Astrocyte (in vitro differentiated cells and primary cell): ENCODE results near the gene FGF2. TPM values are rescaled to one million over a fixed set of nuclear protein-coding genes. Genes with fewer than 3 reads are reported as not detected.
A peak's percentile ranks its signal among the peaks of the same experiment; 100 is the strongest.

ENCODE experiments used
- DNase-seq: peaks from one replicate; pipeline ENCODE4 v3.0.0-alpha.2; 2010; ENCODE audit warnings: low read depth
- FAIRE-seq: peaks from 2 replicates; lab custom pipeline; 2011; peaks lifted over from hg19 to GRCh38; lab: Jason Lieb, UNC
- H2AFZ ChIP-seq: 2 replicates; pipeline ENCODE4 v1.6.0; 2012; ENCODE audit warnings: low read depth, low read length, inconsistent platforms
- H3K27ac ChIP-seq: 2 replicates; pipeline ENCODE4 v1.5.1; 2011; ENCODE audit warnings: low read depth, low read length, inconsistent platforms
- H3K27me3 ChIP-seq: 2 replicates; pipeline ENCODE4 v1.6.0; 2011; ENCODE audit warnings: low read length, inconsistent platforms; ENCODE audit not compliant: insufficient read depth
- H3K36me3 ChIP-seq: 2 replicates; pipeline ENCODE4 v1.5.1; 2011; ENCODE audit warnings: low read length, inconsistent platforms; ENCODE audit not compliant: insufficient read depth
- H3K4me1 ChIP-seq: 2 replicates; pipeline ENCODE4 v1.5.1; 2011; ENCODE audit warnings: low read length, inconsistent platforms; ENCODE audit not compliant: insufficient read depth
- H3K4me2 ChIP-seq: 2 replicates; pipeline ENCODE4 v1.6.0; 2012; ENCODE audit warnings: low read length, inconsistent platforms
- H3K4me3 ChIP-seq: 2 replicates; pipeline ENCODE4 v1.5.1; 2011; ENCODE audit warnings: low read depth, mild to moderate bottlenecking, low read length, inconsistent platforms; ENCODE audit not compliant: insufficient read depth
- H3K79me2 ChIP-seq: 2 replicates; pipeline ENCODE4 v1.6.0; 2012; ENCODE audit warnings: mild to moderate bottlenecking, low read length, inconsistent platforms; ENCODE audit not compliant: insufficient read depth
- H3K9ac ChIP-seq: 2 replicates; pipeline ENCODE4 v1.6.0; 2012; ENCODE audit warnings: mild to moderate bottlenecking, low read length, inconsistent platforms
- H3K9me3 ChIP-seq: 2 replicates; pipeline ENCODE4 v1.5.1; 2012; ENCODE audit warnings: low read depth, mild to moderate bottlenecking, low read length, inconsistent platforms; ENCODE audit not compliant: insufficient read depth
- H4K20me1 ChIP-seq: 2 replicates; pipeline ENCODE4 v1.6.0; 2012; ENCODE audit warnings: low read length, inconsistent platforms; ENCODE audit not compliant: insufficient read depth
- H3K27ac Mint-ChIP-seq: one replicate; pipeline ENCODE4 v1.8.0; 2021; ENCODE audit warnings: mild to moderate bottlenecking, mixed read lengths; ENCODE audit not compliant: unreplicated experiment
- H3K27me3 Mint-ChIP-seq: one replicate; pipeline ENCODE4 v1.8.0; 2021; ENCODE audit warnings: low read depth, mixed read lengths; ENCODE audit not compliant: unreplicated experiment
- H3K36me3 Mint-ChIP-seq: one replicate; pipeline ENCODE4 v1.8.0; 2021; ENCODE audit warnings: low read depth, mixed read lengths; ENCODE audit not compliant: unreplicated experiment
- H3K4me1 Mint-ChIP-seq: one replicate; pipeline ENCODE4 v1.8.0; 2021; ENCODE audit warnings: low read depth, mixed read lengths; ENCODE audit not compliant: unreplicated experiment
- H3K4me3 Mint-ChIP-seq: one replicate; pipeline ENCODE4 v1.8.0; 2021; ENCODE audit warnings: mild to moderate bottlenecking, moderate library complexity, mixed read lengths; ENCODE audit not compliant: unreplicated experiment
- H3K9me3 Mint-ChIP-seq: one replicate; pipeline ENCODE4 v1.8.0; 2021; ENCODE audit warnings: mild to moderate bottlenecking, mixed read lengths; ENCODE audit not compliant: unreplicated experiment
- EZH2 ChIP-seq: IDR thresholded peaks from 2 replicates; pipeline ENCODE4 v1.6.1; 2012; ENCODE audit warnings: mild to moderate bottlenecking, low read length, inconsistent platforms; ENCODE audit not compliant: insufficient read depth
- total RNA-seq: library from RNA; stranded (reverse); gene quantifications from 2 replicates; pipeline ENCODE4 v1.2.1, GENCODE V29; 2021
- TF ChIP-seq, protein P1 (sequence below): IDR thresholded peaks from 2 replicates; pipeline ENCODE4 v1.5.1; 2011; ENCODE audit warnings: low read depth, mild to moderate bottlenecking, inconsistent platforms, low read length, moderate library complexity; ENCODE audit not compliant: insufficient read depth

Gene FGF2
- total RNA-seq, 1 donor from 2014 or later = 38.4 TPM

DNA sequence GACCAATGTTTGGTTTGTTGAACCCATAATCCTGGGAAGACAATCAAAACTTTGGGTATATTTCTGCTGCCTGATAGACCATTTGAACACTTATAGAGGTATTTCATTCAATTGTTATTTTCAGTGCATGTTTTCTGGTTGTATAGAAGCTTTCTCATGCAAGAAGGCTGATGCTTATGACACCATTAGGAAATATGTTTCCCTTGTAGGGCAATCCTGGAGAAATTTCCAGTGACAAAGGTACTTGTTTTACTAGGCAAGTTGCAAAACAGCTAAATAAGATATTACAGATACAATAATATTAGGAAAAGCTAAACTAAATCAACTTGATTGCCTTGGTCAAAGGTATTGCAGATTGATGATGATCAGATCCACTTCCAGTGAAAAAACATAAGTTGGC lies 32.8 kb upstream of the FGF2 start:
- peaks cover 23% of the 10 kb centered on the region for H3K4me1 Mint-ChIP-seq
- H3K27ac Mint-ChIP-seq = no peak overlapping the region
- H3K27me3 Mint-ChIP-seq = no peaks in the 10 kb centered on the region
- H3K27me3 ChIP-seq = no peaks in the 10 kb centered on the region
- FAIRE-seq = no peak
- H2AFZ ChIP-seq = no peak overlapping the region
- H4K20me1 ChIP-seq = no peaks in the 10 kb centered on the region
- DNase-seq = no peak
- no peak for TF ChIP-seq EZH2
- TF ChIP-seq, protein P1, sequence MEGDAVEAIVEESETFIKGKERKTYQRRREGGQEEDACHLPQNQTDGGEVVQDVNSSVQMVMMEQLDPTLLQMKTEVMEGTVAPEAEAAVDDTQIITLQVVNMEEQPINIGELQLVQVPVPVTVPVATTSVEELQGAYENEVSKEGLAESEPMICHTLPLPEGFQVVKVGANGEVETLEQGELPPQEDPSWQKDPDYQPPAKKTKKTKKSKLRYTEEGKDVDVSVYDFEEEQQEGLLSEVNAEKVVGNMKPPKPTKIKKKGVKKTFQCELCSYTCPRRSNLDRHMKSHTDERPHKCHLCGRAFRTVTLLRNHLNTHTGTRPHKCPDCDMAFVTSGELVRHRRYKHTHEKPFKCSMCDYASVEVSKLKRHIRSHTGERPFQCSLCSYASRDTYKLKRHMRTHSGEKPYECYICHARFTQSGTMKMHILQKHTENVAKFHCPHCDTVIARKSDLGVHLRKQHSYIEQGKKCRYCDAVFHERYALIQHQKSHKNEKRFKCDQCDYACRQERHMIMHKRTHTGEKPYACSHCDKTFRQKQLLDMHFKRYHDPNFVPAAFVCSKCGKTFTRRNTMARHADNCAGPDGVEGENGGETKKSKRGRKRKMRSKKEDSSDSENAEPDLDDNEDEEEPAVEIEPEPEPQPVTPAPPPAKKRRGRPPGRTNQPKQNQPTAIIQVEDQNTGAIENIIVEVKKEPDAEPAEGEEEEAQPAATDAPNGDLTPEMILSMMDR = no peak
- no peak overlapping the region for H3K4me2 ChIP-seq
- H3K36me3 Mint-ChIP-seq = no peaks in the 10 kb centered on the region
- no peaks in the 10 kb centered on the region for H3K9me3 ChIP-seq
- H3K27ac ChIP-seq = no peak overlapping the region
- H3K4me1 ChIP-seq = peaks cover 12% of the 10 kb centered on the region
- no peak overlapping the region for H3K4me3 Mint-ChIP-seq
- no peaks in the 10 kb centered on the region for H3K9me3 Mint-ChIP-seq
- no peaks in the 10 kb centered on the region for H3K79me2 ChIP-seq
- no peak overlapping the region for H3K4me3 ChIP-seq
- no peak overlapping the region for H3K9ac ChIP-seq
- no peaks in the 10 kb centered on the region for H3K36me3 ChIP-seq

DNA sequence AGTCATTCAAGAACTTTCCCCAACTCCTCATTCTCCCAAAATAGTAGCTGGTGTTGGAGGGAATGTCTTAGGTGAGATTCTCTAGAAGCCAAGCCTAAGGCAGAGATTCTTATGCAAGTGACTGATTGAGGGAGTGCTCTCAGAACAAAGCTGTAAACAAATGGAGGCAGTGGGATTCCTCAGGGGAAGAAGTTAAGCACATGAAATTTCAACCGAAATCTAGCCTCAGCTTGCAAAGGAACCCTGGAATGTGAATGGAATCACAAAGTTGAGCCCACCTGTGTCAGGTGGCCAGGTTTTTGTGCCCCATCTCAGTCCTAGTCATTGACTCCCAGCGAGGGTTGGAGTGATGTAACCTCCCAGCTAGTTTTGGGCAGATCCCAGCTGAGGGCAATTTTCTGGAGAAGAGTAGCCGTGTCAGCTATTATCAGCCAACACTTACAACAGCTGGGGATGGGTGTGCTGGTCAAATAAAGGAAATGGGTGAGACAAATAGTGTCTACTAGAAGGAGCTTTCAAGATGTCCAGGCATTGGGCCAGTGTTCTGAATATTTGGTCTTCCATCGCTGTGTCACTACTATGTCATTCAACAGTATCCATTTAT lies 29.7 kb upstream of the FGF2 start:
- Mint-ChIP-seq H3K4me1 (peaks cover 23% of the 10 kb centered on the region), H3K27ac (peak overlapping the region; percentile 80)
- peak; percentile 91 for FAIRE-seq

More for the DNA sequence above, 29.7 kb upstream of the FGF2 start:
- H4K20me1 ChIP-seq = no peaks in the 10 kb centered on the region
- no peak for DNase-seq
- Mint-ChIP-seq H3K9me3 (no peaks in the 10 kb centered on the region), H3K4me3 (no peak overlapping the region), H3K36me3 (no peaks in the 10 kb centered on the region), H3K27me3 (no peaks in the 10 kb centered on the region)
- TF ChIP-seq, protein P1 = no peak
- no peak for TF ChIP-seq EZH2
- peak overlapping the region; percentile 82 for H3K27ac ChIP-seq
- H3K36me3 ChIP-seq = no peaks in the 10 kb centered on the region
- no peaks in the 10 kb centered on the region for H3K9me3 ChIP-seq
- H3K4me3 ChIP-seq = no peak overlapping the region
- H3K4me2 ChIP-seq = no peak overlapping the region
- H3K27me3 ChIP-seq = no peaks in the 10 kb centered on the region
- no peaks in the 10 kb centered on the region for H3K79me2 ChIP-seq
- no peak overlapping the region for H3K9ac ChIP-seq
- H3K4me1 ChIP-seq = peaks cover 12% of the 10 kb centered on the region
- H2AFZ ChIP-seq = no peak overlapping the region
